T-helper 2 cell treated with Interferon-gamma antibody and Interleukin-4, amounts not matched to agents 5 μg/mL and 100 μg/mL, for 36 hours (primary cell): Measurements from ENCODE around the gene ITIH4.

Experiments used
- DNase-seq: peaks from one replicate; pipeline ENCODE4 v3.0.0; 2021; ENCODE audit warnings: low spot score
- H3K27ac Mint-ChIP-seq: one replicate; pipeline ENCODE4 v1.8.0; 2021; ENCODE audit warnings: mild to moderate bottlenecking, mixed read lengths
- H3K27me3 Mint-ChIP-seq: one replicate; pipeline ENCODE4 v1.8.0; 2021; ENCODE audit warnings: low read depth, mixed read lengths
- H3K36me3 Mint-ChIP-seq: one replicate; pipeline ENCODE4 v1.8.0; 2021; ENCODE audit warnings: low read depth, mixed read lengths
- H3K4me1 Mint-ChIP-seq: one replicate; pipeline ENCODE4 v1.8.0; 2021; ENCODE audit warnings: low read depth, mixed read lengths
- H3K4me3 Mint-ChIP-seq: one replicate; pipeline ENCODE4 v1.8.0; 2022; ENCODE audit warnings: mild to moderate bottlenecking, moderate library complexity, mixed read lengths
- H3K9me3 Mint-ChIP-seq: one replicate; pipeline ENCODE4 v1.8.0; 2021; ENCODE audit warnings: mixed read lengths

The ITIH4 gene

GRCh38 chr3:52774901-52775864 is 55.3 kb downstream of the ITIH4 start:
- no peaks in the 10 kb centered on the region for H3K27me3 Mint-ChIP-seq
- H3K36me3 Mint-ChIP-seq: no peaks in the 10 kb centered on the region
- no peak overlapping the region for H3K27ac Mint-ChIP-seq
- no peak for DNase-seq
- no peak overlapping the region for H3K4me3 Mint-ChIP-seq
- peaks cover 8% of the 10 kb centered on the region for H3K4me1 Mint-ChIP-seq
- no peaks in the 10 kb centered on the region for H3K9me3 Mint-ChIP-seq

GRCh38 chr3:52774066-52774713 is 56.3 kb downstream of the ITIH4 start:
- Mint-ChIP-seq H3K4me3 (no peak overlapping the region), H3K27ac (no peak overlapping the region), H3K4me1 (peaks cover 18% of the 10 kb centered on the region), H3K27me3 (no peaks in the 10 kb centered on the region), H3K36me3 (no peaks in the 10 kb centered on the region), H3K9me3 (no peaks in the 10 kb centered on the region)
- DNase-seq: no peak

- H3K4me1 Mint-ChIP-seq: peaks cover 21% of the 10 kb centered on the region
- H3K9me3 Mint-ChIP-seq: no peaks in the 10 kb centered on the region
- no peaks in the 10 kb centered on the region for H3K27me3 Mint-ChIP-seq
- DNase-seq: no peak
- no peaks in the 10 kb centered on the region for H3K36me3 Mint-ChIP-seq
- H3K27ac Mint-ChIP-seq: no peak overlapping the region
- no peak overlapping the region for H3K4me3 Mint-ChIP-seq
Observed at GRCh38 chr3:52773361-52774065, 57.0 kb downstream of the ITIH4 start.

- H3K4me1 Mint-ChIP-seq: peaks cover 21% of the 10 kb centered on the region
- H3K36me3 Mint-ChIP-seq: peaks cover 3% of the 10 kb centered on the region
- no peaks in the 10 kb centered on the region for H3K27me3 Mint-ChIP-seq
- no peaks in the 10 kb centered on the region for H3K9me3 Mint-ChIP-seq
- H3K4me3 Mint-ChIP-seq: peak overlapping the region; percentile 87
- peak overlapping the region; percentile 95 for H3K27ac Mint-ChIP-seq
- DNase-seq: no peak
Observed at GRCh38 chr3:52771702-52772101, 58.8 kb downstream of the ITIH4 start.

GRCh38 chr3:52771334-52771681 is 59.2 kb downstream of the ITIH4 start:
- Mint-ChIP-seq H3K9me3 (no peaks in the 10 kb centered on the region), H3K27ac (peak overlapping the region; percentile 95), H3K4me1 (peaks cover 21% of the 10 kb centered on the region), H3K4me3 (peak overlapping the region; percentile 87), H3K36me3 (peaks cover 3% of the 10 kb centered on the region), H3K27me3 (no peaks in the 10 kb centered on the region)
- DNase-seq: no peak

GRCh38 chr3:52770496-52771333 is 59.8 kb downstream of the ITIH4 start, which contains the start of gene NEK4:
NEK4 (minus strand) TSS chr3:52770940; CDS start chr3:52770746, 194 bp downstream.
- Mint-ChIP-seq H3K27me3 (no peaks in the 10 kb centered on the region), H3K4me1 (peaks cover 21% of the 10 kb centered on the region), H3K27ac (peak within 1 kb of the TSS; percentile 95)

GRCh38 chr3:52769786-52770455 is 60.6 kb downstream of the ITIH4 start:
- DNase-seq: no peak
- Mint-ChIP-seq H3K9me3 (no peaks in the 10 kb centered on the region), H3K4me1 (peaks cover 21% of the 10 kb centered on the region), H3K27me3 (no peaks in the 10 kb centered on the region), H3K4me3 (peak overlapping the region; percentile 87), H3K36me3 (peaks cover 8% of the 10 kb centered on the region), H3K27ac (peak overlapping the region; percentile 81)

More at GRCh38 chr3:52770496-52771333, 59.8 kb downstream of the ITIH4 start, which contains the start of gene NEK4:
- no peaks in the 10 kb centered on the region for H3K9me3 Mint-ChIP-seq
- peaks cover 6% of the 10 kb centered on the region for H3K36me3 Mint-ChIP-seq
- peak; percentile 90 for DNase-seq
- H3K4me3 Mint-ChIP-seq: peak within 1 kb of the TSS; percentile 87

- Mint-ChIP-seq H3K4me3 (no peak overlapping the region), H3K36me3 (peaks cover 29% of the 10 kb centered on the region), H3K9me3 (no peaks in the 10 kb centered on the region), H3K4me1 (peaks cover under 1% of the 10 kb centered on the region), H3K27me3 (no peaks in the 10 kb centered on the region), H3K27ac (no peak overlapping the region)
- DNase-seq: no peak
Observed at GRCh38 chr3:52763466-52763865, 67.0 kb downstream of the ITIH4 start.
